Activated CD8-positive, alpha-beta memory T cell treated with anti-CD3 and anti-CD28 coated beads for 24 hours (primary cell): ENCODE data around the gene RUNX3.
"Not testable (repeated sequence)": the region's sequence is repeated elsewhere in the genome, so short reads cannot be mapped to it uniquely, and the experiment has no call there.

Source experiments
- DNase-seq: peaks from one replicate; pipeline ENCODE4 v3.0.0-alpha.2; 2020

The RUNX3 gene

DNA sequence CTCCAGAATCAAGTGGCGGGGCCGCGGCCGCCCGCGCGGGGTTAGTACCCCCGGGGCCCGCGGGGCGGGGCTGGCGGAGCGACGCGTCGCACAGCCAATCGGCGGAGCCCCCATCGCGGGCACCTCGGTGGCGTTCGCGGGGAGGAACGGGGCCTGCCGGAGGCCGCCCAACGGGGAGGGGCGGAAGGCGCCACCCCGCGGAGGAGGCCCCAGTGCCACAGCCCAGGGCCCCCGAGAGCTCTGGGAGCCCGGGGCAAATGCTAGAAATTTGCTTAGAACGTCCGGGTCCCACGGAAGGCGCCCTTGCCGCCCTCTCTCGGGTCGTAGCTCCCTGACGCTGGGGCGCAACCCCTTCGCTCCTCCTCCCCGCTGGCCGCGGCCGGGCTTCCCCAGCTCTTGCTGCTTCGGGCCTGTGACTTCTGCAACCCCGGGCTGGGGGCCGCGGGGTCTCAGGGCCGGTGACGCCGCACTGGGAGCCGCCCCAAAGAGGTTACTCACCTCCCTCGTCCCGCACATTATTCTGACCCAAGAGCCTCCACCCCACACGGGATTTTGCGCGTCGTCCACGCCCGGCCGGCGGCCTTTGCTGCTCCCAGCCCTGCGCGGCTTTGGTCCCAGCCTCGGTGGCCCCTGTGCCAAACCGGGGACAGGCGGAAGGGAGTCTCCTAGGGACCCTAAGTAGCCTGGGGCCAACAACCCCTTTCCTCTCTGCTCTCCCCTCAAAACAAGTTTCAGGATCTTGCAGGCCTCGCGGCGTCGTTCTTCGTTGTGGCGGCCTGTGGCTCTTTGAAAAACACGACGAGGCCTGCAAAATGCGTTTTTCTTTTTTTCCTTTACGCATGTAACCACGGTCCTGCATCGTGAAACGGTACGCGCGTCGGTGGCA, at the start of gene RUNX3:
Gene RUNX3, minus strand, starts transcription at position 17 of the 886 bp plus-strand sequence. CDS start 408 bp downstream, outside the sequence.
- DNase-seq: peak; percentile 95

DNA sequence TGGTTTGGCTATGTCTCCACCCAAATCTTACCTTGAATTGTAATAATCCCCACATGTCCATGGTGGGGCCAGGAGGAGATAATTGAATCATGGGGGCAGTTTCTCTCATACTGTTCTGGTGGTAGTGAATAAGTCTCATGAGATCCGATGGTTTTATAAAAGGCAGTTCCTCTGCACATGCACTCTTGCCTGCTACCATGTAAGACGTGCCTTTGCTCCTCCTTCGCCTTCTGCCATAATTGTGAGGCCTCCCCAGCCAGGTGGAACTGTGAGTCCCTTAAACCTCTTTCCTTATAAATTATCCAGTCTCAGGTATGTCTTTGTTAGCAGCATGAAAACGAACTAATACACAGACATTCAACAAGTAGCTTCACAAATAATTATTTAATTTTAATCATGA, 49.2 kb upstream of the RUNX3 start:
- not testable (repeated sequence) for DNase-seq

GRCh38 chr1:24978383-24979032, 48.4 kb upstream of the RUNX3 start:
- DNase-seq: no peak

GRCh38 chr1:24975391-24975790, 45.3 kb upstream of the RUNX3 start:
- DNase-seq: no peak

DNA sequence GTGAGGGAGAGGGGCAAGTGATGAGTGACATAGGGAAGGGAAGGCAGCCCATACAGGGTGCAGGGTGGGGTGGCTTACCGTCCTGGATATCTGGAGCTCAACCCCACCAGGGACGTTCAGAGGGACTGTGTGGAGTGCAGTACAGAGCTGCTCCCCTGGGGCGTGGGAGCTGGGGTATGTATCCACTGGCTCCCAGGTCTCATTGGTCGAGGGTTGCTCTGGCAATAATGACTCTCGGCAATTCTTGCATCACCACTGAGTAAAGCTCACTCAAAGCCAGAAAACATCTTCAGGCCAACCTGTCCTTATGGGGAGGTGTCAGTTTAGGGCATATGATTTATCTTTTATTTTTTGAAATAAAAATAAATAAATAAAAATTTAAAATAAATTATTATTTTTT, 43.2 kb upstream of the RUNX3 start:
- no peak for DNase-seq

DNA sequence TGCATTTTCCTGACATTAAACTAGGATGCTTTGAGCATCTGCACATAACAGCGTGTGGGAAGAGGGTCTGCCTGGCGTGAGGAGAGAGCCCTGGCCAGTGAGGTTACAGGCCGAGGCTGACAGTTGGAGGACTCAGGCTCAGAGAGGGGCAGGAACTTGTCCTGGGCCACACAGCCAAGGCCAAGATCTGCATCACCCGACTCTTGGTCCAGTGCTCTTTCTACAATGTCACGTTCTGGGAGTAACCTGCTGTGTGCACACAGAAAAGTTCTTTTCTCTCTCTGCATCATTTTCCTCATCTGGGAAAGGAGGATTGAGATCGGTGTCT, 42.8 kb upstream of the RUNX3 start:
- no peak for DNase-seq

GRCh38 chr1:24972221-24972914, 42.3 kb upstream of the RUNX3 start:
- no peak for DNase-seq

GRCh38 chr1:24970926-24971875, 41.1 kb upstream of the RUNX3 start:
- peak; percentile 80 for DNase-seq

DNA sequence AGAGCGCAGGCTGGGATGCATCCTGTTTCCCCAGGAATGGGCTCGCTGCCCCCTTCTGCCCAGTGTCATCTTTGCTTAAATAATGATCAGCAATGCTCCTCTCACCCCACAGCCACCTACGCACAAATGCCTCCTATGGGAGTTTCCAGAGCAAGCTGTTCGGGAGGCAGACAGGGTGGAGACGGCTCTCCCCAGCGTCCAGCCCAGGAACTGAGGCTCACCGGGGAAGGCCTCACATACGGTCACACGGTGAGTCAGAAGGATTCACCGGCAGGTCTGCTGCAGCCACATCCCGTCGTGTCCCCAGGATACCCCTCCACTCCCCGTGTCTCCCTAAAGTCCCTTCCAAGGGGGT, 40.3 kb upstream of the RUNX3 start:
- DNase-seq: no peak

GRCh38 chr1:24969596-24970398, 39.7 kb upstream of the RUNX3 start:
- peak; percentile 76 for DNase-seq

GRCh38 chr1:24968941-24969585, 39.0 kb upstream of the RUNX3 start:
- DNase-seq: no peak

DNA sequence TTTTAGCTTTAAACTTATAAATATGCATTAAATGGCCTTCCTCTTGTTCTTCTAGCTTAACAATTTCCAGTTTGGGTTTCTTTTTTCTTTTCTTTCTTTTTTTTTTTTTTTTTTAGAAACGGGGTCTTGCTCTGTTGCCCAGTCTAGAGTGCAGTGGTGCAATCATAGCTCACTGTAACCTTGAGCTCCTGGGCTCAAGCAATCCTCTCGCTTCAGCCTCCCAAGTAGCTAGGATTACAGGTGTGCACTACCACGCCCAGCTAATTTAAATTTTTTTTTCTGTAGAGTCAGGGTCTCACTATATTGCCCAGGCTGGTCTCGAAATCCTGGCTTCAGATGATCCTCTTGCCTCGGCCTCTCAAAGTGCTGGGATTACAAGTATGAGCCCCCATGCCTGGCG, 37.9 kb upstream of the RUNX3 start:
- no peak for DNase-seq

DNA sequence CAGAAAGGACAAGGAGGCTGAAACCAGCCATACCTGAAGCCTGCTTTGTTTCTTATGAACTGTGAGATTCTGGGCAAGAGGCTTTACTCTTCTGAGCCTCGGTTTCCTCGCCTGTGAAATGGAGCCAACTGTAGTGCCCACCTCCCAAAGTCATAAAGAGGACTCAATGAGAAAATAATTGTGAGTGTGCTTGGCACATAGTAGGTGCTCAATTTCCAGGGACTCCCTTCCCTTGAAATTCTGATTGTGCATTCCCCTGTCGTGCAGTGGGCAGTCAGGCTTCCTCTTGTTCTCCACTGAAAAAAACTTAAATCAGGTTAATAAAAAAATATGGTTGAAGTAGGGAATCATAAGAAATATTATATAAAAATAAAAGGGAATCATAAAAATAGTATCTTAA, 37.5 kb upstream of the RUNX3 start:
- no peak for DNase-seq

DNA sequence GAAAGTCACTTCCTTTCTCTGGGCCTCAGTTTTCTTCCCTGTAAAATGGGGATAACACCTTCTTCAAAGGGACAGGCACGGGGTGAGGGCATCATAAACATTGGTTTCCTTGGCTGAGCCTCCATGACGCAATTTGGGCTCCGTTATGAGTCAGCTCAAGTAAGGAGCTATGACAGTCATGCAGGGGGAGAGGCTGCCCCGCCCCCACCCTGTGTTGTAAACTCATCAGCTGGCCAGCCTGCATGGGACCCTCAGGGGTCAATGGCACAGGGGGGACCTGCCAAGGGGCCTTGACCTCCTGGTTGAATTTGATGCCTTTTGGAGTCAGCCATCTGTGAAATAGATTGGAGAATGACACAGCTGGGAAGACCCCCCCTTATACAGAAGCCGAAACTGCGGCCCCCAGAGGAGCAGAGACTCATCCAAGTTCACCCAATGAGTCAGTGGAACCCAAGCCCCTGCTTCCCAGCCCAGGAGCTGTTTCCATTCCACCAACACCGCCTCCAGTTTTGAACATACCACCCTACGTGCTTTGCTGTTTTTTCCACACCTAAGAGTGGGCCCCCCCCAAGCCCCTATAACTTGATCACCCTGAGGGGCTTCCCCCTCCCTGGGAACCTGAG, 36.8 kb upstream of the RUNX3 start:
- DNase-seq: peak; percentile 90

DNA sequence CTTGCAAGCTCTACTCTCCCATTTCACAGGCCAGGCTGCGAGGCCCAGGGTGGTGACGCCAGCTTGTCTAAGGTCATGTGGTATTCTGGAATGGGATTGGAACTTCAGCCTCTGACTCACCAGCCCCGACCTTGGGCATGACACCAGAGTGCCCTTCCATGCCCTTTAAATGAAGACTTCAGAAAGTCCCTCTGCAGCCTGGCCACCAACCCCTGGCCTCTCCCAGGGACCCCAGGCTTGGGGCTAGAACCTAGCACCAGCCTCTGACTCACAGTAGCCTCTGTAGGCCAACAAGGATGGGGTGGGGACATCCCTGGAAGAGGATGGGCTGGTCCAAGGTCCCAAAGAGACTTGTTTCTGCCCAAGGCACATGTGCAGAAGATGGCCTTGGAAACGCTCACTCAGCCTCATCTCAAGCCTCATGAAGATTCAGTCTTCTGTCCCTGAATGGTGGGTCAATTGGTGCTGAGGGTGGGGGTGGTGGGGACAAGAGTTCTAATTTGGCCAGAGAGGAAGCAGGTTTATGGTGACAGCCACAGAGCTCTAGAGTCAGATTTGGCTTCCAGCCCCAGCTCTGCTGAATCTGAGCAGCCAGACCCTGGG, 36.1 kb upstream of the RUNX3 start:
- peak; percentile 73 for DNase-seq

GRCh38 chr1:24965571-24965930, 35.5 kb upstream of the RUNX3 start:
- no peak for DNase-seq

- peak; percentile 96 for DNase-seq
These were observed 34.9 kb upstream of the RUNX3 start for GRCh38 chr1:24964811-24965570.

- DNase-seq: no peak
These were observed 34.0 kb upstream of the RUNX3 start for GRCh38 chr1:24963943-24964693.
